Lower leg skin (tissue), 4 donors: ENCODE data around the gene TTC22. TPM values are rescaled to one million over a fixed set of nuclear protein-coding genes. Genes with fewer than 3 reads are reported as not detected.

ENCODE experiments used
- DNase-seq, 2 donors: peaks; one replicate each; pipeline ENCODE4 v3.0.0-alpha.2; 2019; ENCODE audit warnings: low spot score in 2 of 2
- H3K4me3 ChIP-seq: fragments of 200-600 bp; sonication (generic); 2 replicates; pipeline ENCODE4 v1.5.1; 2017; ENCODE audit warnings: mild to moderate bottlenecking, low read depth; ENCODE audit not compliant: poor library complexity, severe bottlenecking
- CTCF ChIP-seq, 3 donors: fragments of 450-650 bp; IDR thresholded peaks; one replicate each; pipeline ENCODE4 v1.5.1; 2016; ENCODE audit warnings: antibody characterized with exemption in 3 of 3, mild to moderate bottlenecking in 3 of 3, moderate library complexity in 2 of 3
- POLR2A ChIP-seq, 2 donors: fragments of 450-650 bp; IDR thresholded peaks; one replicate each; pipeline ENCODE4 v1.6.1; 2016 to 2017; ENCODE audit warnings: antibody characterized with exemption in 2 of 2, mild to moderate bottlenecking in 1 of 2, moderate library complexity in 1 of 2
- WGBS, 2 donors: methylation state at CpG; one replicate each; pipeline ENCODE4 v1.1.5; 2018; 5-methylcytosine and 5-hydroxymethylcytosine counted together
- intact Hi-C: fragments of 100-400 bp; cut with DNase I; formaldehyde crosslinking; loops from one replicate; pipeline ENCODE4 v1.15.0; 2023; ENCODE audit warnings: low total_unique reads
- total RNA-seq, 4 donors: library from RNA; depleted of rRNA; stranded (reverse); fragments of >200 nt; gene quantifications; one replicate each; pipeline ENCODE4 v1.1.0, GENCODE V29; 2016

TTC22 gene
- total RNA-seq, 4 donors from 2014 or later: 49.1 to 76.6 (median 65.7) TPM

DNA sequence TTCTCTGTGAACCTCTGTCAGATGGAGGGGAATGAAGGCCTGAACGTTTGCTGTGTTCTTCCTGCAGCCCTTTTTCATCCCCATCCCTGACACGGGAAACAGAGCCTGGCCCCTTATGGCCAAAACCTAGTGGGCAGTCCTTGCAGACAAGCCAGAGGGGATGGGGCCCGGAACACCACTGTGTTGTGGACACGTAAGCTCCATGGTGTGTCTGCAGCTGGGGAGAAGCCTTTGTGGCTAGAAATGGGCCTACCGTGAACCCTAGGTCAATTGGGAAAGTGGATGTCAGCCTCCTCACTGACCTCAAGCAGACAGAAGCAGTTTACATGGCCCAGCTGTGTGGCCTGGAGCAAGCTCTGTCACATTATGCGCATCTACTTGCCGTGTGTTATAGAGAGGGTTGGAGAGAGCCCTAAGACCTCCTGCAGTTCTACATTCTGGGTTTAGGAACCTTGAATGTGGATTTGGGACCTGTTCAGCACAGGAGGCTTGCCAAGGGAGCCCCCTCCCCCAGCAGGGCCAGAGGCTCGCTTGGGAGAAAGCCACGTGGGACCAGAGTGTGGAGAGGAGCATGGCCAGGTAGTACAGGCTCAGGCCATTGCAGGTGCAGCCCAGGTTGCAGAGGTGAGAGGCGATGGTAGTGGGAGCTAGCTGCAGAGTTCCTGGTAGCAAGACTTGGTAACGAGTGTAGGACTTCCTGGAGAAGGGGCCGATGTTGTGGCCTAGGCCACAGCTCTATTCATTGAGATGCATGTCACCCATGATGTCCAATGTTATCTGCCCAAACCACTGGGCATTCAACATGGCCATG is 57.5 kb downstream of the TTC22 start:
- TF ChIP-seq CTCF (IDR thresholded peaks at IDR 0.05): no peak
- no peak for TF ChIP-seq POLR2A (IDR thresholded peaks at IDR 0.05)
- intact Hi-C loops: no loop called here
- H3K4me3 ChIP-seq: no peak overlapping the region
- 79 to 85% methylated on average over 11 to 12 of the region's 12 CpGs for WGBS, 2 donors
- DNase-seq: peak in 1 of 2 donors; percentile 57

DNA sequence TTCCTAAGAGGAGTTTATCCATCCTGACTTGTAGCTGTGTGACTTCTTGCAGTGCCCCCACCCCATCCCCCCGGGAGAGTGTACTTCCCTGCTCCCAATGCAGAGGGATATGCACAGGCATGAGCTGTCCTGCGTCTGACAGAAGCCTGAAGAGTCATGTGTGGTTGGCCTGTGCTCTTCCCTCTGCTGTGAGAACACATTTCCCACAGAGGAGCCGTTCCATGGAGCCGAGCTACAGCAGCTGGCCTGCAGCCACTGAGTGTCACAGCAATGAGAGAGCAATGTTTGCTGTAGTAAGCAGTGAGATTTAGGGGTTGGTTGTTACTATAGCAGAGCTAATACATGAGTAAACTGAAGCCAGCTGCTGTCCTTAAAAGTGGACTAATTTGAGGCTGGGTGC is 58.8 kb downstream of the TTC22 start:
- TF ChIP-seq POLR2A (IDR thresholded peaks at IDR 0.05) (no peak), CTCF (IDR thresholded peaks at IDR 0.05) (no peak)
- peak in 1 of 2 donors; percentile 61 for DNase-seq
- intact Hi-C loops: no loop called here
- 53 to 54% methylated on average over 4 of the region's 4 CpGs for WGBS, 2 donors
- H3K4me3 ChIP-seq: no peak overlapping the region

DNA sequence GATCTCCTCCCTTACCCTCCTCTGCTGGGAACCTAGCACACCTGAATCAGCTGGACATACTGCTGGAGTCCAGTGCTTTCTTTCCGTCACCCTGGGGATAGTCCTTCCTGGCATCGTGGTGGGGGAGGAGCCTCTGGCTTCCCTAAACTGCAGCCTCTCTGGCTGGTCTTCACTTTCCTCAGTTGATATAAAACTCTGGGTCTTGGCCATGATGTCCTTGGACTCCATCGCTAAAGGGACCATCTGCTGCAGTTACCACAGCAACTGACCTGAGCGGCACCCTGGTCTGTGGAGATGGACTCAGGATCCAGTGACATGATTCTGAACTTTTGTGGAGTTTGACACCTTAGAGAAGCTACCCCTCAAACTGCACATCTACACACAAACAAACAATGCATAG is 59.6 kb downstream of the TTC22 start:
- TF ChIP-seq POLR2A (IDR thresholded peaks at IDR 0.05) (no peak), CTCF (IDR thresholded peaks at IDR 0.05) (no peak)
- intact Hi-C loops: no loop called here
- WGBS, 2 donors: 92 to 96% methylated on average over 4 of the region's 4 CpGs
- peak in 1 of 2 donors; percentile 17 for DNase-seq
- H3K4me3 ChIP-seq: no peak overlapping the region

DNA sequence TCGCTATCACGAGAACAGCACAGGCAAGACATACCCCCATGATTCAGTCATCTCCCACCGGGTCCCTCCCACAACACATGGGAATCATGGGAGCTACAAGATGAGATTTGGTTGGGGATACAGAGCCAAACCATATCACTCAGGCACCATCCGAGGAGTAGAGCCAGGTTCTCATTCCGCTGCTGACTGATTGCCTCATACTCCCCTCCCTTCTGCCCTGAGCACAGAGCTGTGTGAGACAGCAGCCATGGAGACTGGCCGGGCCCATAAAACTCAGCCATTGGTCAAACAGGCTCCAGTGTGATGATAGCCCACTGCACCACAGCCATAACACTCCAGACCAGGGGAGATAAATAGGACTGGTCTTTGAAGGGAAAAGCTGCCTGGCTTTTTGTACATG is 62.9 kb downstream of the TTC22 start:
- TF ChIP-seq CTCF (IDR thresholded peaks at IDR 0.05) (no peak), POLR2A (IDR thresholded peaks at IDR 0.05) (no peak)
- DNase-seq: peak in 1 of 2 donors; percentile 54
- intact Hi-C loops: no loop called here
- WGBS, 2 donors: 90 to 94% methylated on average over 6 of the region's 6 CpGs
- H3K4me3 ChIP-seq: no peak overlapping the region

DNA sequence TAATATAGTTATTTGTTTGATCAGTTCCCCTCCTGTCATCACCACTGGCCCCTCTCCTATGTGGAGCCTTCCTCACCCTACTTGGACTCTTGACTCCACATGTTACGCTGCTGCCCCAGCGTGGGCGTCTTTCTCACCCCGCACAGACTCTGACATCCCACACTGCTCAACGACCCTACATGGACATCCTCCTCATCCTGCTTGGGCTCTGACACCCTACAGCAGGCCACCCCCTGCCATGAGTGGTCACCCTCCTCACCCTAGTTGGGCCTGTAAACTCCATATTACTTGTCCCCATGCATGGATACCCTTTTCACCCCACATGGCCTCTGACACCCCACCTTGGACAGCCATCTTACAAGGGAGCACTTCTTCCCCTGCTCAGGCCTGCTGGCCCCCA is 64.4 kb downstream of the TTC22 start:
- TF ChIP-seq POLR2A (IDR thresholded peaks at IDR 0.05): no peak
- TF ChIP-seq CTCF (IDR thresholded peaks at IDR 0.05): no peak
- intact Hi-C loops: no loop called here
- 97 to 99% methylated on average over 5 of the region's 5 CpGs for WGBS, 2 donors
- peak in 1 of 2 donors; percentile 54 for DNase-seq
- no peak overlapping the region for H3K4me3 ChIP-seq

Other genes with a start within 250 kb of the TTC22 start
- not detected for gene FAM151A, start 177.8 kb downstream of the TTC22 start, total RNA-seq
- 1 to 10 TPM in 3 of 4 donors, under 1 TPM in 1; 0.65 to 3.0 (median 2.0) TPM for gene MROH7, start 159.5 kb downstream of the TTC22 start, total RNA-seq
- 10 to 100 TPM; 15.7 to 21.2 (median 18.3) TPM for gene TTC4, start 85.5 kb downstream of the TTC22 start, total RNA-seq
- 1 to 10 TPM; 4.0 to 7.7 (median 5.1) TPM for gene PARS2, start 36.8 kb downstream of the TTC22 start, total RNA-seq
- 100 to 1,000 TPM; 299 to 488 (median 404) TPM for gene DHCR24, start 85.9 kb upstream of the TTC22 start, total RNA-seq
- gene TMEM61, start 179.3 kb upstream of the TTC22 start, total RNA-seq: 1 to 10 TPM; 3.1 to 4.6 (median 4.4) TPM
- not detected for gene BSND, start 197.6 kb upstream of the TTC22 start, total RNA-seq
- gene PCSK9, start 238.2 kb upstream of the TTC22 start, total RNA-seq: 1 to 10 TPM in 2 of 4 donors, under 1 TPM in 2; 0.25 to 1.2 (median 0.69) TPM